ENCODE data around the gene CACNB3.

CACNB3 gene

DNA sequence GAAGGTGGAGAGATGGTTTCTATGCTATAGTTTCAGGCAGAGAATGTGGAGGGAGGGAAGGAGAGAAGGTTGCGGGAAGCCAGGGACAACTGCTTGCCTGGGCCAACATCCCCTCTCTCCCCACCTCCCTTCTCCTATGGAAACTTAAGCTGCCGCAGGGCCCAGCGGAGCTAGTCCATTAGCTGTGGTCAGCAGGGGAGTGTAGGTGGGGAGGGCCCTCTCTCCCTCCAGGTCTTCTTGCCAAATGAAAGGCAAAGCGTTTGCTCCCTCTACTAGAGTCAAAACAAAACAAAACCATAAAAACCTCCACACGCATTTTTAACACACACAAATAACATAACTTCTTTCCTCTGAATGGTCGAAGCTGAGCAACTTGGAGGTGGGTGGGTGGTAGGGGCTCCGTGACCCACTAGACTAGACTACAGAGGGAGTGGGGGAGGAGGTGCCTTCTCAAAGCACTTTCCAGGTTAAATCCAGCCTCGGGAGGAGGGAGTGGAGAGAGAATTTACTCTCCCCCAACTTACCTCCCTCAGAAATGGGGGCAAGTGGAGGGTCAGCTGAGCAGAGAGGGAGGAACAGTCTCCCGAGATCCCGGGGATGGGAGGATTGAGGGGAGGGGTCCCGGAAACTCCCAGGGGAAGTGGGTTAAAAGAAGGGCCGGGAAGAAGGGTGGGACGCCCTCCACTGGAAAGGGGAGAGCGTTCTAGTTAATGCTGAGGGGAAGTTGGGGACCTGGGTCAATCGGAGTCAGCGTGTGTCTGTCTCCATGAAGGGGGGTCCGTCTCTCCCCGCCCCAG, 4.6 kb upstream of the CACNB3 start:
- peak overlapping the region; percentile 90 for H3K4me3 ChIP-seq (ENCODE audit: low read length)
- DNase-seq (ENCODE audit: low read depth) = no peak
- no peak for TF ChIP-seq CTCF (IDR thresholded peaks at IDR 0.05; ENCODE audit: insufficient read depth, low read depth, low read length, missing control alignments)

DNA sequence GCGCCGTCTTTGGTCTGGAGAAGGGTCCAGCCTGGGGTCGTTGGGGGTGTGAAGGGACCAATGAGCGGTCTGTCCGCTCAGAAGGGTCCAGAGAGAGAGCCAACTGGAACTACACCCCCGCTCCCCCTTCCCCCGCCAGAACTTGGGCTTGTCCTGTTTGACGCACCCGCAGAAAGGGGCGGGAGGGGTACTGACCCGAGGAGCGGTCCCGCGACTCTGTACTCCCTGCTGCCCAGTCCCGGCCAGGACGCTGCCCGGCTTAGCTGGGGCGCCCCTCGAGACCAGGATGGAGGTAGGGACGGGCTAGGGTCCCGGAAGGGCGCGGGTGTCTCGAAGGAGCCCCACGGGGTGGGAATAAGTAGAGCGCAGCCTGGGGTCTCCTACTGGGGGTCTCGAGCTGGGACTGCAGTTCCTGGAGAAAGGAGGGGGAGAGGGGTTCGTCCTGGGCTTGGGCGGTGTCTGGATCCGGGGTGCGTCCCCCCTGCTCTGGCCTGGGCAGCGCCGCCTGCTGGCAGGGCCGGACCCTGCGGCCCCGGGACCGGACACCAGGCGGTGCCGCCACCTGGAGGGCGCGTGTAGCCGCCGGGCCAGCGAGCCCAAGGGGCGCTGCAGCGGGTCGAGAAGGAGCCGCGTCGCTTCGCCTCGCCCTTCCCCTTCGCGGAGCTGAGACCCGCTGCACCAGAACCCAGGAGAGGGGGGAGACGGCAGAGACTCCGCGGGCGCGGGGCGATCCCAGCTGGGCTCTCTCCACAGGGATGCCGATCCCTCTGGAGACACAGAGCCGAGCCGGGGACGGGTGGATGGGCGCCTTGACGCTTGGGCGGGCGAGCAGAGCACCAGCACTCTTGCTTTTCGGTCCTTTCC, 3.8 kb upstream of the CACNB3 start:
- peak; percentile 65 for TF ChIP-seq CTCF (IDR thresholded peaks at IDR 0.05; ENCODE audit: insufficient read depth, low read depth, low read length, missing control alignments)
- DNase-seq (ENCODE audit: low read depth) = peak; percentile 78

GRCh38 chr12:48815126-48816110, 2.9 kb upstream of the CACNB3 start:
- no peak for TF ChIP-seq CTCF (IDR thresholded peaks at IDR 0.05; ENCODE audit: insufficient read depth, low read depth, low read length, missing control alignments)
- peak overlapping the region; percentile 90 for H3K4me3 ChIP-seq (ENCODE audit: low read length)
- peak; percentile 92 for DNase-seq (ENCODE audit: low read depth)

More for the DNA sequence above, 3.8 kb upstream of the CACNB3 start:
- peak overlapping the region; percentile 90 for H3K4me3 ChIP-seq (ENCODE audit: low read length)

GRCh38 chr12:48816143-48816854, 2.0 kb upstream of the CACNB3 start:
- DNase-seq (ENCODE audit: low read depth) = peak; percentile 52
- H3K4me3 ChIP-seq (ENCODE audit: low read length) = peak overlapping the region; percentile 90
- no peak for TF ChIP-seq CTCF (IDR thresholded peaks at IDR 0.05; ENCODE audit: insufficient read depth, low read depth, low read length, missing control alignments)

DNA sequence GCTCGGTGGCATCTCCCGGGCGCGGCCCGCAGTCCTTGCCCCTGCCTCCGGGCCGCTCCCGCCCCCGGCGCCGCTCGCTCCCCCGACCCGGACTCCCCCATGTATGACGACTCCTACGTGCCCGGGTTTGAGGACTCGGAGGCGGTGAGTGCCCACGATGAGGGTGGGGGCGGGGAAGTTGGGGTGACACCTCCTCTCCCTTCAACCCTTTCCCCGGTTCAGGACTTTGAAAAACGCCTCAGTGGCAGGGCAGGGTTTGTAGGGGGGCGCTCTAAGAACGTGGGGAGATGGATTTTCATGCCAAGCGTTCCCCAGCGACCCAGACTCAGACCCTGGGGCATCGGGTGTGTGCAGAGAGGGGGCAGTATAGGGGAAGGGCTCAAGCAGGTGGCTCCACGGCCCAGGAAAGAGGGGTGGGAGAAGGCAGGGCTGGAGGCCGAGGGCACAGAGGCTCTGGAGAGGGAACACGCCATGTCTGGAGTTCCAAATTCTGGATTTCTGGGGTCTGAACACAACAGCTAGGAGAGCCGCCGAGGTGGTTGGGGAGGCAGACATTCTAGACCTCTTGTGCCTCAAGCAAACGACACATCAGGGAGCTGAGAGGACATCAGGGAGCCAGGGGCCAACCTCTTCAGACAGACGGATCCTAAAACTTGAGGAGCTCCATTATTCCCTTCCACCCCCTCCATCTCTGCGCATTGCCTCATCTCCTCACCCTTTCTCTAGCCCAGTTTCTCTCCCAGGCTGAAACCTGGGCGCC, 715 bp downstream of the CACNB3 start:
- TF ChIP-seq CTCF (IDR thresholded peaks at IDR 0.05; ENCODE audit: insufficient read depth, low read depth, low read length, missing control alignments) = peak; percentile 4
- no peak for DNase-seq (ENCODE audit: low read depth)
- H3K4me3 ChIP-seq (ENCODE audit: low read length) = peak overlapping the region; percentile 60

Measured in epithelial cell of esophagus (primary cell).